Measurements from ENCODE around the gene ABHD17C.

DNA sequence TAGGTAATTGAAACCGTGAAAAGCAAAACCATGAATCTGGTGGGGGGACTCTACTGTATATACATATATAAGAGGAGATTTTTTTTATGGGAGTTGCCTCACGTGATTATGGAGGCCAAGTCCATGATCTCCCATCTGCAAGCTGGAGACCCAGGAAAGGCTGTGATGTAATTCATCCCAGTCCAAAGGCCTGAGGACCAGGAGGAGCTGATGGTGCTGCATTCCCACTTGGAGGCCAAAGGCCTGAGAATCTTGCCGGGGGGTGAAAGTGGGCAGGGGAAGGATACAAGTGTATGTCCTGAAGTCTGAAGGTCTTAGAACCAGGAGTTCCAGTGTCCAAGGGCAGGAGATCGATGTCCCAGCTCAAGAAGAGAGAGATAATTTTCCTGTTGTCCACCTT is 47.0 kb downstream of the ABHD17C start:
- TF ChIP-seq, protein P1, sequence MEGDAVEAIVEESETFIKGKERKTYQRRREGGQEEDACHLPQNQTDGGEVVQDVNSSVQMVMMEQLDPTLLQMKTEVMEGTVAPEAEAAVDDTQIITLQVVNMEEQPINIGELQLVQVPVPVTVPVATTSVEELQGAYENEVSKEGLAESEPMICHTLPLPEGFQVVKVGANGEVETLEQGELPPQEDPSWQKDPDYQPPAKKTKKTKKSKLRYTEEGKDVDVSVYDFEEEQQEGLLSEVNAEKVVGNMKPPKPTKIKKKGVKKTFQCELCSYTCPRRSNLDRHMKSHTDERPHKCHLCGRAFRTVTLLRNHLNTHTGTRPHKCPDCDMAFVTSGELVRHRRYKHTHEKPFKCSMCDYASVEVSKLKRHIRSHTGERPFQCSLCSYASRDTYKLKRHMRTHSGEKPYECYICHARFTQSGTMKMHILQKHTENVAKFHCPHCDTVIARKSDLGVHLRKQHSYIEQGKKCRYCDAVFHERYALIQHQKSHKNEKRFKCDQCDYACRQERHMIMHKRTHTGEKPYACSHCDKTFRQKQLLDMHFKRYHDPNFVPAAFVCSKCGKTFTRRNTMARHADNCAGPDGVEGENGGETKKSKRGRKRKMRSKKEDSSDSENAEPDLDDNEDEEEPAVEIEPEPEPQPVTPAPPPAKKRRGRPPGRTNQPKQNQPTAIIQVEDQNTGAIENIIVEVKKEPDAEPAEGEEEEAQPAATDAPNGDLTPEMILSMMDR (IDR thresholded peaks at IDR 0.05), result no peak
- no peak for TF ChIP-seq POLR2AphosphoS5 (IDR thresholded peaks at IDR 0.05; ENCODE audit: low read depth, low read length)
- no peak for TF ChIP-seq SIN3A (IDR thresholded peaks at IDR 0.05; ENCODE audit: borderline replicate concordance, insufficient read depth, low read depth, low read length)
